Activated CD4-positive, alpha-beta memory T cell treated with anti-CD3 and anti-CD28 coated beads, Interleukin-2, amount 10 ng/mL, durations not matched to agents 7 days and 5 days (primary cell): ENCODE data around the gene NAT8L. TPM values are rescaled to one million over a fixed set of nuclear protein-coding genes. Genes with fewer than 3 reads are reported as not detected.

ENCODE experiments used
- CTCF ChIA-PET: fragments of 350-600 bp; sonication (Branson Sonifier 250); formaldehyde crosslinking; loops from one replicate; lab custom pipeline; 2021; ENCODE audit warnings: antibody characterized with exemption, inconsistent platforms; lab: Charles Lee
- POLR2A ChIA-PET: fragments of 350-600 bp; sonication (Branson Sonifier 250); formaldehyde crosslinking; loops from one replicate; lab custom pipeline; 2021; ENCODE audit warnings: antibody characterized with exemption; lab: Charles Lee
- DNase-seq: peaks from one replicate; pipeline ENCODE4 v3.0.0-alpha.2; 2020
- H3K27ac Mint-ChIP-seq: one replicate; pipeline ENCODE4 v1.8.0; 2021; ENCODE audit warnings: mild to moderate bottlenecking, mixed read lengths
- H3K27me3 Mint-ChIP-seq: one replicate; pipeline ENCODE4 v1.8.0; 2021; ENCODE audit warnings: mixed read lengths
- H3K36me3 Mint-ChIP-seq: one replicate; pipeline ENCODE4 v1.8.0; 2021; ENCODE audit warnings: low read depth, mixed read lengths
- H3K4me1 Mint-ChIP-seq: one replicate; pipeline ENCODE4 v1.8.0; 2021; ENCODE audit warnings: mixed read lengths
- H3K4me3 Mint-ChIP-seq: one replicate; pipeline ENCODE4 v1.8.0; 2021; ENCODE audit warnings: mild to moderate bottlenecking, mixed read lengths
- H3K9me3 Mint-ChIP-seq: one replicate; pipeline ENCODE4 v1.8.0; 2021; ENCODE audit warnings: mixed read lengths
- total RNA-seq, 2 experiments: library from RNA; stranded (reverse); gene quantifications; one replicate each; pipeline ENCODE4 v1.2.3, GENCODE V29; 2021

NAT8L gene
- total RNA-seq, 2 experiments from 2014 or later: 0.08 to 0.10 TPM

DNA sequence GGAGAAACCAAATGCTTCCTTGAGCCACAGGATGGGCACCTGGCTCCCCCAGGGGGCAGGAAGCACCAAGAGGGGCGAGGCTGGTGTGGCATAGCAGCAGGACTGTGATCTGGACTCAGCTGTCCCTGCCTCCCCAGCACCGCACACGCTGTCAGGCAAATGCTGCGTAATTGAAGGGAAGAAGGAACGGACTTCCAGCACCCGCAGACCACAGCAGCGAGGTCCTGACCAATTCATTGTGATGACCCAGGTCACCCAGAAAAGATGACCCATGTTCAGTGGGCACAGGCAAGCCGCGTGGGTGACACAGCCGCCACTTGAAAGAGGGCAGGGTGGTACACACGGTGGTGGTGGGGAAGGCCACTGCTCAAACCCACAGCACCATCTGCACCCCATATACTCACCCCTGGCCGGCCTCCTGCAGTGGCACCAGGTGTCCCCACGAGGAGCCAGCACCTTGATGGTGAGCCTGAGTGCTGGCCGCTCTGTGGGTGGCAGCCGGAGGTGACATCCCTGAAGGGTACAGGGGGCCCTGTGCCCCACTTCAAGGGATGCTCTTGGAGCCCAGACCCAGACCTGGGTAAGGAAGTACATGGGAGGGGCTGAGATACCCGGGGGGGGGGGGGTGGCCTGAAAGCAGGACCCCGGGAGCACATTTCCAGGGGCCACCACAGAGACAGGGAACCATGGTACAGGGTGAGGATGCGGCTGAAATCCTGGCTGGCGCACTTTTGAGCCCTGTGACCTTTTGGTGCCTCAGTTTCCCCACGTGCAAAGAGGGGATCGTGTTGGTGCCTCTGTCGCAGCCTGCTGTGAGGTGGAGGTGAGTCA lies 11.5 kb downstream of the NAT8L start:
- Mint-ChIP-seq H3K4me3 (no peak overlapping the region), H3K4me1 (no peaks in the 10 kb centered on the region), H3K27me3 (no peaks in the 10 kb centered on the region), H3K36me3 (no peaks in the 10 kb centered on the region), H3K9me3 (no peaks in the 10 kb centered on the region), H3K27ac (no peak overlapping the region)
- DNase-seq: no peak
- CTCF ChIA-PET: no interaction called here
- POLR2A ChIA-PET: no interaction called here

DNA sequence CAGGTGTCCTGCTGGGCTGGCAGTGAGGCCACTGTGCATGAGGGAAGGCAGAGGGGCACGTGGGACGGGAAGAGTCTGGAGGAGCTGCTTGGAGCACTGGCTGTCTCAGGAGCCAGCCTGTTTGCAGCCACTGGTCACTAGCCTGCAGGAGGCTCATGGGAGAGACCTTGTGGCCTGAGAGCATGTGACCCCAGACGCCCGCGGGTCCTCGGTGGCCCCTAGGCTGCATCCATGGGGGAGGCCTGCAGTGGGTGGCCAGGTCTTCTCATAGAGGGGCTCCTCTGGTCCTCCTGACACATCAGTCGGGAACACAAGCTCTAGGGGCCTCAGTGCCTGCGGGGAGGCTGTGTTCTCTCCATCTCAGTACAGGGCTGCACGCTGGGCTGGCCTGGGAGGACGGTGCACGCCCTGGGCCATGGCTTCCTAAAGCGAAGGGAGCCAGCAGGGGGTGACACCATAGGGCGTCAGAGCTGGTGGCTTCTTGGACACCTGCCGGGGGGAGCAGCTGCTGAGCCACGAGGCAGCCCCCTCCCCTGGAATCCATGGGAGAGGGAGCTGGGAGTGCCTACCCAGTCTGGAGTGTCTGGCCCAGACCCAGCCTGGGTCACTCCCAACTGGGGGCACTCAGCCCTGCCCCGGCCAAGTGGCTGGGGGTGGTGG lies 12.3 kb downstream of the NAT8L start:
- ChIA-PET POLR2A (no interaction called here), CTCF (no interaction called here)
- H3K4me1 Mint-ChIP-seq: no peaks in the 10 kb centered on the region
- no peaks in the 10 kb centered on the region for H3K27me3 Mint-ChIP-seq
- no peak for DNase-seq
- no peaks in the 10 kb centered on the region for H3K36me3 Mint-ChIP-seq
- no peaks in the 10 kb centered on the region for H3K9me3 Mint-ChIP-seq
- no peak overlapping the region for H3K27ac Mint-ChIP-seq
- H3K4me3 Mint-ChIP-seq: no peak overlapping the region

DNA sequence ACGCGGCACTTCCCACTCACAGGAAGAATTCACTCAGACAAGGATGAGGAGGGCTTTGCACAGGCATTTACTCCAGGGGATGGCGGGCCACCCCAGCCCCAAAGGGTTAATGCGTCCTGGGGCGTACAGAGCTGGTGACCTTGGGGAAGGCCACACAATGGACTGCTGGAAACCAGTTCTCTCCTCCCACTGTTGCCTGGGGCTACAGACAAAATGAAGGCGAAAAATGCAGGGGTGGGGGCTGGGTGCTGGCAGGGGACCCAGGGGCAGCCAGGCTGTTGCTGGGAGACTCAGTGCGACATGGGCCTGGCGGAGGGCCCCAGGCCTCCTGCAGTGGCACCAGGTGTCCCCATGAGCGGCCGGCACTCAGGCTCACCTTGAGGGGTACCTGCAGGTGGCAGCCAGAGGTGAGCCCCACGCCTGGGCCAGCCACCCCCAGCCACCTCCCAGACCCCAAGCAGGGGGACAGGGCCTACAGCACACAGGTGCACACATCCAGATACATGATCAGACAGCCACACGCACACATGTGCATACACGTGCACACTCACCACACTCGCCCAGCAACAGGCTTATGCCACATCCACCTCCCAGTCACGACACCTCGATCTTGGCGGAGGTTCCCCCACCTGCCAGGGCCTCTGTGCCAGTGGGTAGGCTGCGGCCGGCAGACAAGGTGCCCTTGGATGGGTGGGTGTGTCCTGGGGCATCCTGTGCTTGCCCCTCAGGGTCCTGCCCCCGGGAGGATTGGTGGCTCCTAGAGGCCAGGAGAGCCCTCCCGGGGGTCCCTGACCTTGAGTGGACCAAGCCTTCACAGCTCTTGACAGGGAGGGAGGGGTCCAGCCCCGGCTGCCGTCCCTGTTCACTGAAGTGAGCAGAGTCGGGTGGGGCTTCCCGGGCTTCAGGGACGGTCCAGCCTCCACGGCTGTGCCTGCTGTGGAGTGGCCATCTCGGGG lies 13.1 kb downstream of the NAT8L start:
- no peak for DNase-seq
- Mint-ChIP-seq H3K4me1 (no peaks in the 10 kb centered on the region), H3K4me3 (no peak overlapping the region), H3K27ac (no peak overlapping the region), H3K9me3 (no peaks in the 10 kb centered on the region), H3K27me3 (no peaks in the 10 kb centered on the region), H3K36me3 (no peaks in the 10 kb centered on the region)
- ChIA-PET POLR2A (no interaction called here), CTCF (no interaction called here)

DNA sequence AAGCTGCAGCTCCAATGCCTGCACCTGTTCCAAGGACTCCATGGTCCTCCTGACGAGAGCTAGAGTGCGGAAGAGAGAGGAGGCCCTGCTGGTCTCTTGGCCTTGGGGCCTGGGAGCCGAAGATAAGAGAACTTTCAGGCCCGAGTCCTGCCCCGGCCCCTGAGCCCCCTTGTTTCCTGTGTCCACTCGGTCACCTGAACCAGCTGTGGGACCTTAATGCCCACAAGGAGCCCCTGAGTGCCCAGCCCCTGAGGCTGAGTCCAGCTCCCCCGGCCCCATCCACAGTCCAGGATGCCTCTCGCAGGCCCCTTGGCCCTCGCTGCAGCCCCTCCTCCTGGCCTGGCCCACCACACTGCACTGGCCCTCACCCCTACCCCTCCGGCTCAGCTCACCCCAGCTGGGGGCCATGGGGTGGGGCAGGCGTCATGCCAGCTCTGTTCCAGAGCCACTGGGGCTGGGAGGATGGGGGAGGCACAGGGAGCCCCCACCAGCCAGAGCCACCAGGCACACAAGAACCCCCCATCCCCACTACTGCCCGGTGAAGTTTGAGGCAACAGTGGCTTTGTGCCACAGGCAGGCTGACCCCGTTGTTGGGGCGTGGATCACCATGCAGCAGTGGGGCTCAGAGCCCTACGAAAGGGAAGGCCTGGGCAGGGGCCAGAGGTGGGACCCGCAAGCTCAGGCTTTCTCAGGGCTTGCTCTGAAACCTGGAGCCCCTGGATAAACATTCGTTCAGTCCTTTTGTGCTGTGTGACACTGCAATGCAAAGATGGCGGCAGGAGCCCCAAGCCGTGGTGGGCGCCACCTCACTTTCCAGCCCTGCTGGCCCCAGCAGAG lies 14.1 kb downstream of the NAT8L start:
- H3K36me3 Mint-ChIP-seq: no peaks in the 10 kb centered on the region
- POLR2A ChIA-PET: interaction anchor here (0.8 kb wide), 1 partner anchor 10 kb away, joined by 3 read pairs; no protein-coding TSS in a partner anchor
- no peak overlapping the region for H3K4me3 Mint-ChIP-seq
- H3K9me3 Mint-ChIP-seq: no peaks in the 10 kb centered on the region
- H3K27me3 Mint-ChIP-seq: no peaks in the 10 kb centered on the region
- CTCF ChIA-PET: no interaction called here
- DNase-seq: no peak
- no peaks in the 10 kb centered on the region for H3K4me1 Mint-ChIP-seq
- H3K27ac Mint-ChIP-seq: no peak overlapping the region

DNA sequence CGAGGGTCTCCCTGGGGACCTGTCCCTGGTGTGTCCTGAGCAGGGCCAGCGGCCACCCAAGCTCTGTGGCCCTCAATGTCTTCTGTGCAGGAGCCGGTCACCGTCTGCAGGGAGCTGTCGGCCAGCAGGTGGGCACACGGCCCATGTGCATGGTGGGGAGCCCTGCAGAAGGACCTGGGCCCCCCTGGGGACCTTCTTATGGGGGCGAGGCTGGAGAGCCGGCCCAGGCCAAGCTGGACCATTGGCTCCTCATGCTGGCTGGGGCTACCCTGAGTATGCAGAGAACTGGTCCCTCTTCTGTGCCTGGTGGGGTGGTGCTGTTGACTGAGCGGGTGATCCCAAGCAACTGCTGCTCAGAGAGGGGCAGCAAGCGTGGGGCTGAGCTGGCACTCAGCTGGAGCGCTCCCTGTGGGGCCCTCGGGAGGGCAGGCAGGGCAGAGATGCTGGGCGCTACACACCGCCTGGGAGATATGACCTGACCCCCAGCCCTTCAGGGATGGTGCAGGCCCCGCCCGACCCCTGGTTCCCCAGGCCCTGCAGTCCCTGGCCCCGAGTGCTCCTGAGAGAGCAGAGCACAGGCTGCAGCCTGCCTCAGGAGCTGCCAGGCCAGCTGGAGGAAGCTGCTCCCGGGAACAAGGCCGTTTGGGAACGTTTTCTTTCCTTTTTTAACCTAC lies 14.8 kb downstream of the NAT8L start:
- H3K27ac Mint-ChIP-seq: no peak overlapping the region
- no peaks in the 10 kb centered on the region for H3K4me1 Mint-ChIP-seq
- no peaks in the 10 kb centered on the region for H3K36me3 Mint-ChIP-seq
- no peak overlapping the region for H3K4me3 Mint-ChIP-seq
- POLR2A ChIA-PET: interaction anchor here (0.8 kb wide), 1 partner anchor 9 kb away, joined by 3 read pairs; no protein-coding TSS in a partner anchor
- DNase-seq: no peak
- H3K27me3 Mint-ChIP-seq: no peaks in the 10 kb centered on the region
- CTCF ChIA-PET: no interaction called here
- H3K9me3 Mint-ChIP-seq: no peaks in the 10 kb centered on the region

DNA sequence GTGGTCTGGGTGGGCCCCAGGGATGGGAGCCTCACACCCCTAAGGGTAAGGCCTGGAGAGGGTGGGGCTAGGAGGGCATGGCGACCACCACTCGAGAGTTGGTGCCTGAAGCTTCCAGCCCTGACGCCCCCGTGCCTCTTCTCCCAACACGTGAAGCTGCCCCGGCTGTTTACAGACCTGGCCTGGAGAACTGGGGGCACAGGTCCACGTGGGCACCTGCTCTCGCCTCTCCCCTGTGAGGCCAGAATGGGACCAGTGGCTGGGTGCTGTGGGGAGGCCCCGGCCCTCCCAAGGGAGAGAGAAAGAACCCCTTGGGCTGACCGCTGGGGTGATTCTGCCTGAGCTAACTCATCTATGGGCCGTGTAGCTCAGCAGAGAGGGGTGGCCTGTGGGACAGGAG lies 15.5 kb downstream of the NAT8L start:
- DNase-seq: no peak
- H3K27me3 Mint-ChIP-seq: no peaks in the 10 kb centered on the region
- H3K9me3 Mint-ChIP-seq: no peaks in the 10 kb centered on the region
- no peaks in the 10 kb centered on the region for H3K36me3 Mint-ChIP-seq
- no peak overlapping the region for H3K27ac Mint-ChIP-seq
- H3K4me1 Mint-ChIP-seq: no peaks in the 10 kb centered on the region
- ChIA-PET POLR2A (no interaction called here), CTCF (no interaction called here)
- H3K4me3 Mint-ChIP-seq: no peak overlapping the region

DNA sequence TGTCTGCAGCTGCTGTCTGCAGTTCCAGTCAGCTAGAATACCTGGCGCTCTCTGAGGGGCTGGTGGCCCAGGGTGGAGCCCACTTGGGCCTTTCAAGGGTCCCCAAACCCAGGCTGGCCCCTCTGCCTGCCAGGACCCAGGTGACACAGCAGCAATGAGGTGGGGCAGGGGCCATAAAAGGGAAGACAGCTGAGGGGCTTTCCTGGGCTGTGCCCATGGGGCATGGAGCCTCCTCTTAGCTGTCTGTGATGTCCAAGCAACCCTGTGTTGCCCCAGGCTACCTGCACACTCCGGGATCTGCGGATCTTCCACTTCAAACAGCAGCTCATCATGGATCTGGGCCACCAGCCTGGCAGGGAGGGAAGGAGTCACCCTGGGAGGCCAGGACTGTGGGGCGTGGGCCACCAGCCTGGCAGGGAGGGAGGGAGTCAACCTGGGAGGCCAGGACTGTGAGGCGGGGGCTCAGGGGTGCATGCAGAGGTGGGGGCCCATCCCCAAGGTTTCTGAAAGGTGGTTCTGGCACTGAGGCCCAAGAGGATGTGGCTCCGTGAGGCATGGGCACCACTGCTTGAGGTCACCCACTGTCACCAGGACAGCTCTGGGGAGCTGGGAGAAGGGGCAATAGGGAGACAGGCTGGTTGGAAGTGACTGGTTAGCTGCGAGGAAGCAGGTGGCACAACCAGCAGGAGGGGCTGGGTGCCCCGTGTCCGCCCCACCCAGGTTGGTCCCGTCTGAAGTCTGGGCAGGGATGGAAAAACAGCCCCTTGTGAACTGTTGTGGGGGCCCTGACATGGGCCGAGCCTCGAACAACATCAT lies 16.3 kb downstream of the NAT8L start:
- Mint-ChIP-seq H3K36me3 (no peaks in the 10 kb centered on the region), H3K4me1 (no peaks in the 10 kb centered on the region), H3K9me3 (no peaks in the 10 kb centered on the region), H3K4me3 (no peak overlapping the region), H3K27ac (no peak overlapping the region), H3K27me3 (no peaks in the 10 kb centered on the region)
- ChIA-PET CTCF (no interaction called here), POLR2A (no interaction called here)
- DNase-seq: no peak

DNA sequence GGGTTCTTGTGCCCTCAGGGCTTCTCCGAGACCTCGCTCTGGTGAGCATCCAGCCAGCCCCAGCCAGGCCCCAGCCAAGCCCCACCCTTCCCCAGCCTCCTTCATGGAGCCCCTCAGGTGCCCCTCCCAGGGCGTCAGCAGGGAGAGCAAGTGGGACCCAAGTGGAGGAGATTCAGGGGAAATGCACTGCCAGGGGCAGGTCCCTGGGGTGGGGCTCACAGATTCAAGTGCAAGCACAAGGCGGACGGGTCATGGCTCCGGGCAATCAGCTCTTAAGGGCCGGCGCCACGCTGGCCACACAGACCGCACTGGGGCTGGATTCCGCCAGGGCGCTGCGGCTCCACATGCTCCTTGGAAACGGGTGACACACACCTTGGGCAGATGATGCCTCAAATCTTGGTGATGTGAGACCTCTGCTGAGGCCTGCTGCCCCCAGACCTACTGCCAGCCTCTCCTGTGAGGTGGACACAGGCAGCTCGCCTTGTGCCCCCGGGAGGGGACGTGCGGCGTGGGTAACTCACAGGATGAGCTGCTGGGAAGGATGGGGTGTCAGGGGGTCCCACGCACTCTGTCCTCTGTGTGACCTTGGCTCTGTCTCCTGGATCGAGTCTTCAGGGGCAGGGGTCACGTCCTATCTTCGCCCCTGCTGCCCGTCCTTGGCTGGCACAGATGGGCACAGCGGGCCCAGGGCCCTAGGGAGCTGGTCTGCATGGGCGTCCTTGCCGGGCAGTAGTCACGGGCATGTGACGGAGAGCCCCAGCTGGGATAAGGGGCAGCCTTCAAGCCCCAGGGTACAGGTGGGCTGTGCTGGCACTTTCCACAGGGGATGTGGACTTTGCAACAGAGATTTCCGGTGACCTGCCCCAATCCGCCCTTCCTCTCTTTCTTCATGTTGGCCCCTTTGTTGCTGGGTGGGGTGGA lies 17.1 kb downstream of the NAT8L start:
- no peaks in the 10 kb centered on the region for H3K27me3 Mint-ChIP-seq
- DNase-seq: no peak
- H3K4me1 Mint-ChIP-seq: no peaks in the 10 kb centered on the region
- no peak overlapping the region for H3K4me3 Mint-ChIP-seq
- ChIA-PET CTCF (no interaction called here), POLR2A (no interaction called here)
- no peaks in the 10 kb centered on the region for H3K36me3 Mint-ChIP-seq
- no peak overlapping the region for H3K27ac Mint-ChIP-seq
- no peaks in the 10 kb centered on the region for H3K9me3 Mint-ChIP-seq

DNA sequence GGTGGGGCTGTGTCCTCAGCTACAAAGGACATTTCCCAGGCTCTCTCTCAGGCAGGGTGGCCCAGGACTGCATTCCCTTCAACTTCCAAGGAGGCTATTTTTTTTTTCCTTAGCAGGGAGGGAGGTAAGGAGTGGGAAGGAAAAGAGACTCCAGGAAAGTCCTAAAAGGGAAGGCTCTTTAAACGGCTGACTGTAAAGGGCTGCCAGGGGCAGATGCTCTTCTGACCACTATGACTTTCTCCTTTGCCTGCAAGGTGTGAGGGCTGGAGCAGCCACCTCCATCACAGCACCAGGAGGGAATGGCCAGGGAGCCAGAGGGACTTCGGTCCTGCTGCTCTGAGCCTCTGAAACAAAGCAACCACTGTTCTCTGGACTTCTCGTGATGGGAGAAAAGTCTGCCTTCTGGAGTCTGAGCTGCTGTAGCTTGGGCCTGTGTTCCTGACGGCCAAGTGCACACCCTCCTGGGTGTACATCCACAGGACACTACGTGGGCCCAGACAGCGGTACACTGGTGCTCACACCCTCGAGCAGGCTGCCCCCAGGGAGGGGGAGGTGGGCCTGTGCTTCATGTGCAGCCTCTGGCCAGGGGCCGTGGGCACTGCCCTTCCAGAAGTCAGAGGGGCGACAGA lies 17.9 kb downstream of the NAT8L start:
- DNase-seq: no peak
- Mint-ChIP-seq H3K27ac (no peak overlapping the region), H3K36me3 (no peaks in the 10 kb centered on the region), H3K9me3 (no peaks in the 10 kb centered on the region), H3K27me3 (no peaks in the 10 kb centered on the region), H3K4me3 (no peak overlapping the region), H3K4me1 (no peaks in the 10 kb centered on the region)
- ChIA-PET CTCF (no interaction called here), POLR2A (no interaction called here)

DNA sequence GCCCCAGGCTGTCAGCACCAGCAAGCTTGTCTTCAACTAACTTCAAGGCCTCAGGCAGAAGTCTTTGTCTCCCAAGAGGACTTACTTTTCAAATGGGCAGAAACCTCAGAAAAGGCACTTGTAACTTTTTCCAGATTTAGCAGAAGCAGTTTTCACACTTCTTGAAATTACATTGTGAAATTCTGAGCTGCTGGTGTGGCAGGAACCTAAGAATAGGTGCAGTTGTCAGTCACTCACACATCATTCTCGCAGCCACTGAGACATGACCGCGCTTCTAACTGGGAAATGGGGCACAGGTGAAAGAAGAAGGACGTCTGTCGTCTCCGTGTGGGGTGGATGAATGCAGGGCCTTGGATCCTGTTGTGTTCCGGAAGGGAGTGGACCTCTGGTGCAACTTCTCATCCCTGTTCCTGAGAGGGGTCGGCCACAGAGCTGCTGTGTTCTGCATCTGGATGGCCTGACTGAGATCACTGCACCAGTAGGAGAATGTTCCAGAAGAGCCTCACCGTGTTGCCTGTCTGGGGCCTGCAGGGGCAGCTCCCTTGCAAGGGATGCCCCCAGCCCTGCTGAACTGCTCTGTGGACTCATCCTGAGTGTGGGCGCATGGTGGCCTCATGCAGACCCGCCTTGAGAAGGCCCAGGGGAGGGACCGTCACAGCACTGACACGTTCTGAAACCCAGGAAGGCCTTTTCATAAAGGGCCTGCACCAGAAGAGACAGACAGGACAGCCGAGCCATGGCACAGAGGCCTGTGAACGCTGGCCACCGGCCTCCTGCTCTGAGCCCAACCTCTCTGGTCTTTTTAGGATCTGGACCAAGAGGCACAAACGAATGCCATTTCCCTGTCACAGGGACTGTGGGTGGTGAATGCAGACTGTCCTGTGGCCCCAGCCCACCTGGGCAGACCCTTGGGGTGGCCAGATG lies 18.7 kb downstream of the NAT8L start:
- no peaks in the 10 kb centered on the region for H3K36me3 Mint-ChIP-seq
- CTCF ChIA-PET: no interaction called here
- H3K4me3 Mint-ChIP-seq: no peak overlapping the region
- no peak overlapping the region for H3K27ac Mint-ChIP-seq
- DNase-seq: no peak
- POLR2A ChIA-PET: no interaction called here
- H3K27me3 Mint-ChIP-seq: no peaks in the 10 kb centered on the region
- H3K4me1 Mint-ChIP-seq: no peaks in the 10 kb centered on the region
- H3K9me3 Mint-ChIP-seq: no peaks in the 10 kb centered on the region
